ENCODE data around the gene MED10. TPM values are rescaled to one million over a fixed set of nuclear protein-coding genes. Genes with fewer than 3 reads are reported as not detected.

Gene MED10
- 81.8 and 82.0 TPM in 2 replicates for total RNA-seq (2021)
- Bru-seq, nascent RNA = percentile 98 among the genes with signal in this experiment
- BruChase-seq, experiment 1, labeled RNA remaining after a 2-hour chase = percentile 96 among the genes with signal in this experiment
- BruChase-seq, experiment 2, labeled RNA remaining after a 6-hour chase = percentile 97 among the genes with signal in this experiment
- long read RNA-seq, transcript MED10-201 (4 exons, 1,141 nt) = major isoform, 228 of 235 reads
- long read RNA-seq, partial matches to known transcripts = 5 of 235 reads
- long read RNA-seq, other reads (novel, unspliced or antisense) = 2 of 235 reads

GRCh38 chr5:6377905-6378765, at the start of gene MED10:
Gene MED10, minus strand, starts transcription at chr5:6378547. Its CDS starts 64 bp downstream, at chr5:6378483.
- Histone ChIP-seq H3K4me3 (peak within 1 kb of the TSS; percentile 93), H3F3A (ENCODE audit: insufficient read depth, low read depth) (peaks cover 5% of the 10 kb centered on the region; the same call in 1 of the 2 replicates), H3K36me3 (ENCODE audit: low read depth) (peaks cover 39% of the 10 kb centered on the region), H3K27me3 (ENCODE audit: insufficient read depth, low read depth) (no peaks in the 10 kb centered on the region), H3K4me2 (peak within 1 kb of the TSS; percentile 98), H3K9me3 (ENCODE audit: insufficient read depth, low read depth) (no peaks in the 10 kb centered on the region), H3K4me1 (replicated peaks; ENCODE audit: insufficient read depth) (peaks cover 18% of the 10 kb centered on the region), H4K20me1 (ENCODE audit: insufficient read depth) (peaks cover 43% of the 10 kb centered on the region), H2AFZ (peak within 1 kb of the TSS; percentile 97), H3K27ac (peak within 1 kb of the TSS; percentile 59), H3K79me2 (ENCODE audit: low read depth) (peaks cover 42% of the 10 kb centered on the region), H3K9me2 (ENCODE audit: insufficient read depth) (0 out of 2 replicates have a peak, but pooled peaks cover 3% of the 10 kb centered on the region)
- DNase-seq = peak; percentile 87 to 98
- TF ChIP-seq EZH2 (IDR thresholded peaks at IDR 0.05; ENCODE audit: low read depth) (no peak), CTCF (conservative IDR thresholded peaks at IDR 0.05) (no peak)
- CTCF ChIA-PET = interaction anchor here (0.6 to 0.7 kb wide), 3 partner anchors 9 to 11 kb away, joined by 8 to 12 read pairs (median 10); no protein-coding TSS in a partner anchor
- no TSS peak for BruUV-seq (replicated peaks)
- intact Hi-C loops (cut with micrococcal nuclease; ENCODE audit: unreplicated experiment) = loop anchor here (1.0 to 5.0 kb wide), 4 partner anchors 255 to 956 kb away; partner anchors contain the start of genes ICE1, NSUN2, SRD5A1 and TENT4A
- POLR2A ChIA-PET (ENCODE audit: unreplicated experiment) = interaction anchor here (0.6 to 0.7 kb wide), 4 partner anchors 240 to 1085 kb away, joined by 3 to 4 read pairs (median 4); no protein-coding TSS in a partner anchor

GRCh38 chr5:6427694-6428093, 49.3 kb upstream of the MED10 start:
- Histone ChIP-seq H3K27me3 (ENCODE audit: insufficient read depth, low read depth) (peaks cover 77% of the 10 kb centered on the region), H2AFZ (no peak overlapping the region), H3K4me2 (no peak overlapping the region), H3K79me2 (ENCODE audit: low read depth) (no peaks in the 10 kb centered on the region), H3K4me3 (no peak overlapping the region), H3K9me3 (ENCODE audit: insufficient read depth, low read depth) (no peaks in the 10 kb centered on the region), H3K36me3 (ENCODE audit: low read depth) (no peaks in the 10 kb centered on the region), H3K4me1 (replicated peaks; ENCODE audit: insufficient read depth) (peaks cover 9% of the 10 kb centered on the region), H3F3A (ENCODE audit: insufficient read depth, low read depth) (no peaks in the 10 kb centered on the region), H3K27ac (no peak overlapping the region), H4K20me1 (ENCODE audit: insufficient read depth) (no peaks in the 10 kb centered on the region), H3K9me2 (ENCODE audit: insufficient read depth) (no peaks in the 10 kb centered on the region)
- peak in 1 of 2 experiments; percentile 63 for DNase-seq
- ChIA-PET POLR2A (ENCODE audit: unreplicated experiment) (no interaction called here), CTCF (no interaction called here)
- TF ChIP-seq CTCF (conservative IDR thresholded peaks at IDR 0.05) = no peak
- no peak for TF ChIP-seq EZH2 (IDR thresholded peaks at IDR 0.05; ENCODE audit: low read depth)
- intact Hi-C loops (cut with micrococcal nuclease; ENCODE audit: unreplicated experiment) = no loop called here
- no TSS peak for BruUV-seq (replicated peaks)

- H3K79me2 ChIP-seq (ENCODE audit: low read depth) = no peaks in the 10 kb centered on the region
- DNase-seq = no peak
- H2AFZ ChIP-seq = no peak overlapping the region
- BruUV-seq (replicated peaks) = no TSS peak
- H3K27me3 ChIP-seq (ENCODE audit: insufficient read depth, low read depth) = peaks cover 67% of the 10 kb centered on the region
- H3F3A ChIP-seq (ENCODE audit: insufficient read depth, low read depth) = no peaks in the 10 kb centered on the region
- H3K27ac ChIP-seq = no peak overlapping the region
- no peak overlapping the region for H3K4me2 ChIP-seq
- peaks cover 9% of the 10 kb centered on the region for H3K4me1 ChIP-seq (replicated peaks; ENCODE audit: insufficient read depth)
- TF ChIP-seq CTCF (conservative IDR thresholded peaks at IDR 0.05) (no peak), EZH2 (IDR thresholded peaks at IDR 0.05; ENCODE audit: low read depth) (no peak)
- H3K36me3 ChIP-seq (ENCODE audit: low read depth) = no peaks in the 10 kb centered on the region
- intact Hi-C loops (cut with micrococcal nuclease; ENCODE audit: unreplicated experiment) = no loop called here
- H3K9me3 ChIP-seq (ENCODE audit: insufficient read depth, low read depth) = no peaks in the 10 kb centered on the region
- no peaks in the 10 kb centered on the region for H3K9me2 ChIP-seq (ENCODE audit: insufficient read depth)
- H3K4me3 ChIP-seq = no peak overlapping the region
- H4K20me1 ChIP-seq (ENCODE audit: insufficient read depth) = no peaks in the 10 kb centered on the region
- ChIA-PET CTCF (no interaction called here), POLR2A (ENCODE audit: unreplicated experiment) (no interaction called here)
These were observed 46.4 kb upstream of the MED10 start for GRCh38 chr5:6424700-6425099.

Data from PC-9 (cell line).